NCI-H510A (cell line): ENCODE measurements around the gene ZSWIM4.
A peak's percentile ranks its signal among the peaks of the same experiment; 100 is the strongest.
"Not testable (repeated sequence)": the region's sequence is repeated elsewhere in the genome, so short reads cannot be mapped to it uniquely, and the experiment has no call there.

ENCODE experiments used
- DNase-seq: peaks from one replicate; lab custom pipeline; 2025; lab: John Stamatoyannopoulos, UW

Gene ZSWIM4

DNA sequence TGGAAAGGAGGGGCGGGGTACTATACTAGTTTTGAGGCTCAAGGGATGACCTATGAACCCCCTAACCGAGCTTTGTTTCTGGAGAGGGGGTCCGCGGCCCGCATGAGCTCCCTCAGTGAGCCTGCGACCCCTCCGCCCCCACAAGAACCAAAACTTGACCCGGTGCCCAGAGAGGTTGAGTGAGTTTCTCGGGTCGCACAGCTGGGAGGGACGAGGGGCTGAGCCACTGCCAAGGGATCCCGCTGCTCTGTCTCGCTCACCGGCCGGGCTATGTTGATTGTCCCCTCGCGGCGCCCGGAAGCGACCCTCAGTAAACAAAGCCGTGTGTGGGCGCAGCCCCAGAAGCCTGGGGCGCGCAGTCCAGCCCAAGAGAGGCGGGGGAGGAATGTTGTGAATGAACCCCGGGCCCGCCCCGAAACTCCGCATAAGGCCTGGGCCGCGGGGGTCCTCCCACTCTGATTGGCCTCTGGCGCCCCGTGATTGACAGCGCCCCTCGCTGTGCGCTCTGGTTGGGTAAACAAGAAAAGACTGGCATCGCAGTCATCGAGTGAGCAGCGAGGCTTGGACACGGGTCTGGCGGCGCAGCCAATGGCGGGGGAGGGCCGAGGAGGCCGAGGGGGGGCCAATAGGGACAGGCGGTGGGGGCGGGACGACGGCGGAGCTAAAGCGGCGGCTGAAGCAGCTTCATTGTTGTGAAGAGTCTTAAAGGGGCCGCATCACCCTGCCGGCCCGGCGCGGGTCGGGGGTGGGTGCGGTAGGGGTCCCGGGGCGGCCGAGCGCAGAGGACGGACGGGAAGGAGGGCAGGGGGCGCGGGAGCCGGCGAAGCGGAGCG, at the start of gene ZSWIM4:
ZSWIM4 (plus strand) TSS at position 687 of the 833 bp plus-strand sequence. CDS start 206 bp downstream, outside the sequence.
- DNase-seq, result peak; percentile 99

GRCh38 chr19:13747098-13747453, 48.2 kb upstream of the ZSWIM4 start:
- no peak for DNase-seq

- peak; percentile 10 for DNase-seq
These were observed 46.9 kb upstream of the ZSWIM4 start for GRCh38 chr19:13748169-13748828.

DNA sequence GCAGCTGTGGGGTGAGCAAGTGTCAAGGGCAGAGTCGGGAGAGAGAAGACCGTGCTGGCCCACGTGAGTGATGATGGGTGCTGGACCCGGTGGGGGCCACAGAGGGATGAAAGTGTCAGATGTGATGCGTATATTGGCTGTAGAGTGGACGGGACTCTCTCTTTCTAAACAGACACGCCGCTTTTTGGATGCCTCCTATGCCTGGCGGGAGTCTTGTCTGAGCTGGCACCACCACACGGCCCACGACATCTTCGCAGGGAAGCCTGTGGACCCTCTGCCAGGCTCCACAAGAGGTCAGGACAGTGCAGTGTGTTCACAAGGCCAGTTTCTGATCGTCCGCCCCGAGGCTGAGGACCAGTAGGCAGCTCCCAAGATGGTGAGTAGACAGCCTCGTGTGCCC, 43.8 kb upstream of the ZSWIM4 start:
- DNase-seq, result no peak

GRCh38 chr19:13753622-13754021, 41.6 kb upstream of the ZSWIM4 start:
- DNase-seq, result not testable (repeated sequence)

DNA sequence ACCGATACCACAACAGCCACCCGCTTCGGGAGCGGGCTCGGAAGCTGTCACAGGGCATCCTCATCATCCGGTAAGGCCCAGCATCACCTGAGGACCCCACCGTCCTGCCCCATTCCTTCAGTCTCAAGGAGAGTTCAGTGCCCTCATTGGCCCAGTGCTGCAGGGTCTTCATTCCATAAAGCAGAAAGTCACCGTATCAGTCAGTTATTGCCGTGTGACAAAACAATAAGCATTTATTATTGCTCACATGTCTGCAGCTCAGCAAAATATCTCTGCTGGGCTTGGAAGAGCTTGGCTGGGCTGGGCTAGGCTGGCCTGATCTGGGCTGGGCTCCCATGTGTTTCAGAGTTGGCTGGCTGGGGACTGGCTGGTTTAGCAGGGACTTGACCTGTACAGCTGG, 39.0 kb upstream of the ZSWIM4 start:
- no peak for DNase-seq

- DNase-seq, result no peak
These were observed 37.2 kb upstream of the ZSWIM4 start for GRCh38 chr19:13757805-13758772.

DNA sequence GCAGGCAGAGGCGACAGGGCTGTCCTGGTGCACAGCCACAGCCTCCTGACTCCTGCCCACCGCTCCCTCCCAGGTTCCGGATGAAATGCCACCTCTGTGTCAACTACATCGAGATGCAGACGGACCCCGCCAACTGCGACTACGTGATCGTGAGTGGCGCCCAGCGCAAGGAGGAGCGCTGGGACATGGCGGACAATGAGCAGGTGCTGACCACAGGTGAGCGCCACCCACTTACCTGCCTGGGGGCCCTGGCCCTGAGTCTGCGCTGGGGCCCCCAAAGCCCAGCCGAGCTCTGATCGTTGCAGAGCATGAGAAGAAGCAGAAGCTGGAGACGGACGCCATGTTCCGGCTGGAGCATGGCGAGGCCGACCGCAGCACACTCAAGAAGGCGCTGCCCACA, 36.4 kb upstream of the ZSWIM4 start:
- DNase-seq, result no peak

DNA sequence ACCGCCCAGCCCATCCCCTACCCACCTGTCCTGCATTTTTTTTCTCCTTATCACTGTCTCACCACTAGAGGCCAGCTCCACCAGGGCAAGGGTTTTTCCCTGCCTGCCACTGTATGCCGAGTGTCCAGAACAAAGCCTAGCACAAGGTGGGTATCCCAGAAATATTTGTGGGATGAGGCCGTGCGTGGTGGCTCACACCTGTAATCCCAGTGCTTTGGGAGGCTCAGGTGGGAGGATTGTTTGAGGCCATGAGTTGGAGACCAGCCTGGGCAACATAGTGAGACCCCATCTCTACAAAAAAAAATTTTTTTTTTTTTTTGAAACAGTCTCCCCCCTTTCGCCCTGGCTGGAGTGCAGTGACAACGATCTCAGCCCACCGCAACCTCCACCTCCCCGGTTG, 33.8 kb upstream of the ZSWIM4 start:
- DNase-seq, result no peak

- DNase-seq, result no peak
These were observed 32.5 kb upstream of the ZSWIM4 start for GRCh38 chr19:13762635-13763235.

GRCh38 chr19:13763265-13763664, 32.0 kb upstream of the ZSWIM4 start:
- DNase-seq, result no peak

- peak; percentile 56 for DNase-seq
These were observed 31.0 kb upstream of the ZSWIM4 start, which contains the start of gene MRI1 for GRCh38 chr19:13764101-13764807. Gene MRI1 (plus strand): TSS chr19:13764522. CDS start chr19:13764589, 67 bp downstream.

- DNase-seq, result no peak
These were observed 30.3 kb upstream of the ZSWIM4 start for GRCh38 chr19:13764821-13765394.

DNA sequence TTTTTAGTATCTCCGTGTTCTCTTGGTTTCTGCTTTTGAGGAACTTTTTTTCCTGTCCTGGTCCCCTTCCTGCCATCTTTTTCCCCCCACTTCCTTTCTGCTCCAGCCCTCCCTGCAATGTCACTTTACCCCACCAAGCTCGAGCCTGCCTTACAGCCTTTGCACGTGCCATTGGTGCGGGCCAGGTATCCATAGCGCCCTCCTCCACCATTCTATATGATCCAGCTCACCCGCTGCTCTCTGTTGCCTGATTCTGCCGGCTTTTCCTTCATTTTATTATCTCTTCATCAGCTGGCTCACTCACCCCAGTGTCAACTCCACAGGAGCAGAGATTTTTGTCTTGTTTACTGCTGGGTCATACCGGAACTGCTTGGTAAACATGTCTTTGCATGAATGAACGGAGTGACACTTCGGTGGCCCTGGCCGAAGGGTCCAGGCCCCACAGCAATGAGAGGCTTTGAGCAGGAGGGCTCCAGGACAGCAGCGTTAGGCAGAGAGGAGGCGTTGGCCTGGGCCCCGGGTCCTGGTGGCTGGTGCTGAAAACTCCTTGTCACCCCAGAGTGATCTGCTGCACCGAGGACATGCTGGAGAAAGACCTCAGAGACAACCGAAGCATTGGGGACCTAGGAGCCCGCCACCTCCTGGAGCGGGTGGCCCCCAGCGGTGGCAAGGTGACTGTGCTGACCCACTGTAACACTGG, 29.7 kb upstream of the ZSWIM4 start:
- DNase-seq, result no peak

DNA sequence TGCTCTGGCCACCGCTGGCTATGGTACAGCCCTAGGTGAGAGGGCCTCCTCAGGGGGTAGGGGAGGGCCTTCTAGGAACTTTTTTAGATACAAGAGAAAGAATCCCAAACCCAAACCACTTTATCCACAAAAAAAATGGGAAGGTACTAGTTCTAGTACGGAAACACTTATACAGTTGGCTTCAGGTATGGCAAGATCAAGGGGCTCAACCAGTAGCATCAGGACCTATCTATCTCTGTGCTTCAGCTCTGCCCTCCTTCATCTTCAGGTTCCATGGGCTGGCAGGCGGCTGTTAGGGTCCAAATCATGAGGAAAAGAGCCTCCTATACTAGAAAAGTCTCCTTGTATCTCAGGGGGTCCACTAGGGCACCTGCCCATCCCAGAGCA, 29.2 kb upstream of the ZSWIM4 start:
- DNase-seq, result no peak

GRCh38 chr19:13768510-13768909, 26.7 kb upstream of the ZSWIM4 start:
- DNase-seq, result no peak

DNA sequence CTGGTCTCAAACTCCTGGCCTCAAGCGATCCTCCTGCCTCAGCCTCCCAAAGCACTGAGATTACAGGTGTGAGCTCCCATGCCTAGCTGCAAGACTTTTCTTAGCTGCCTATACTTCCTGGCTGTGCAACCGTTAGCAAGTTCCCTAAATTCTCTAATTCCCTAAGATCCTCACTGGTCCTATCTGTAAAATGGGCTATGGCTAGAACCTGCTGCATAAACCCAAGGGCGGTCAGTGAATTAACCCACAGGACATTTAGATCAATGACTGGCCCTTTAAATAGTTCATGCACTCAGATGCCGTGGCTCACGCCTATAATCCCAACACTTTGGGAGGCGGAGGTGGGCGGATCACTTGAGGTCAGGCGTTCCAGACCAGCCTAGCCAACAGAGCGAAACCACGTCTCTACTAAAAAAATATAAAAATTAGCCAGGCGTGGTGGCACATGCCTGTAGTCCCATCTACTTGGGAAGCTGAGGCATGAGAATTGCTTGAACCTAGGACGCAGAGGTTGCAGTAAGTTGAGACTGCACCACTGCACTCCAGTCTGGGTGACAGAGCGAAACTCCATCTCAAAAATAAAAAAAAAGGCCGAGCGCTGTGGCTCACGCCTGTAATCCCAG, 25.1 kb upstream of the ZSWIM4 start:
- DNase-seq, result no peak

DNA sequence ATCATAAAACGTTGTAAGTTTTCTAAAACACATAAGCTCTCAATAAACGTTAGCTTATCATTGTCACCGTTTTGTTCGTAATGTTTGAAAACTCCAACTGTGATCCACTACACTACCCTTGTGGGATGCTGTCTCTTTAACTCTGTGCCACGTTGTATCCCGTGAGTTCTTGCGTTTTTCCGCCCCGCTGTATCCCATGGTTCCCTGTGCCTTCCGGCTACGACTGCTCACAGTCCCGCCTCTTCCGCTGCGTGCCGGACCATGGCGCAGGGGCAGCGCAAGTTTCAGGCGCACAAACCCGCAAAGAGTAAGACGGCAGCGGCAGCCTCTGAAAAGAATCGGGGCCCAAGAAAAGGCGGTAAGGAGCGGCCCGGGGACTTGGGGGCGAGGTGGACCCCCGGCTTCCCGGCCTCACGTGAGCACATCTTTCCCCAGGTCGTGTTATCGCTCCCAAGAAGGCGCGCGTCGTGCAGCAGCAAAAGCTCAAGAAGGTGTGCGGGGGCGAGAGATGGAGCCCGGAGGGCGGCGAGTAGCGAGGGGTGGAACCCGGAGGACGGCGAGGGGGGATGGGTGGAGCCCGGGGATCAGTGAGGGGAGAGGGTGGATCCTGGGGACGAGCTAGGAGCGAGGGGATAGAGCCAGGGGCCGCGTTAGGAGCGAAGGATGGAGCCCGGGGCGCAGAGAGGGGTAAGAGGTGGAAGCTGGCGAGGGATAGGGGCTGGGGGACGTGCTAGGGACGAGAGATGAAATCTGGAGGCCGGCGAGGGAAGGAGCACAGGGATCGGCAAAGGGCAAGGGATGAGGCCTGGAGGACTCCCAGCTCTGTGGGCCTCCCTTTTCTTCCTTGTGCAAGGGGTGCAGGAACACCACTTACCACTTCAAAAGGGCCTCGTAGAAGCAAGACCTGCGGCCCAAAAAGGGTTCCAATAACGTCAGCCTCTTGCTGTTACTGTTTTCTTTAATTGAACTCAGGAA, 20.7 kb upstream of the ZSWIM4 start, which contains the start of gene C19orf53:
C19orf53 (plus strand) TSS at position 240 of the 975 bp plus-strand sequence; CDS start at position 262, 22 bp downstream.
- peak; percentile 92 for DNase-seq
